Mesendoderm (in vitro differentiated cells): Measurements from ENCODE around the gene EXPH5.

Source experiments
- DNase-seq: peaks from one replicate; pipeline ENCODE4 v3.0.0; 2013
- H2AK5ac ChIP-seq: 2 replicates; pipeline ENCODE4 v1.6.1; 2013; ENCODE audit warnings: low read length, inconsistent platforms
- H2BK120ac ChIP-seq: 2 replicates; pipeline ENCODE4 v1.6.1; 2013; ENCODE audit warnings: low read depth, mild to moderate bottlenecking, low read length, moderate library complexity, mixed read lengths
- H2BK15ac ChIP-seq: replicated peaks from 2 replicates; pipeline ENCODE4 v1.6.1; 2013; ENCODE audit warnings: low read depth, mild to moderate bottlenecking, moderate library complexity
- H2BK5ac ChIP-seq: 2 replicates; pipeline ENCODE4 v1.6.1; 2013; ENCODE audit warnings: low read length, inconsistent platforms
- H3K18ac ChIP-seq: 2 replicates; pipeline ENCODE4 v1.6.1; 2013; ENCODE audit warnings: mild to moderate bottlenecking, low read length, mixed read lengths
- H3K23ac ChIP-seq: one replicate; pipeline ENCODE4 v1.6.1; 2013; ENCODE audit warnings: low read length
- H3K27ac ChIP-seq: 2 replicates; pipeline ENCODE4 v1.5.1; 2013; ENCODE audit warnings: low read depth, mild to moderate bottlenecking, inconsistent platforms, low read length, moderate library complexity
- H3K27me3 ChIP-seq: 2 replicates; pipeline ENCODE4 v1.6.1; 2013; ENCODE audit warnings: low read length, control low read depth, mild to moderate bottlenecking, inconsistent platforms; ENCODE audit not compliant: insufficient read depth, poor library complexity
- H3K36me3 ChIP-seq: 2 replicates; pipeline ENCODE4 v1.6.1; 2013; ENCODE audit warnings: low read length, inconsistent platforms; ENCODE audit not compliant: control insufficient read depth, insufficient read depth
- H3K4ac ChIP-seq: one replicate; pipeline ENCODE4 v1.6.1; 2013; ENCODE audit warnings: low read depth, mild to moderate bottlenecking, low read length, moderate library complexity
- H3K4me1 ChIP-seq: 2 replicates; pipeline ENCODE4 v1.6.1; 2013; ENCODE audit warnings: low read depth, low read length, inconsistent platforms; ENCODE audit not compliant: control insufficient read depth
- H3K4me2 ChIP-seq: 2 replicates; pipeline ENCODE4 v1.6.1; 2013; ENCODE audit warnings: low read length
- H3K4me3 ChIP-seq: 2 replicates; pipeline ENCODE4 v1.5.1; 2013; ENCODE audit warnings: mild to moderate bottlenecking, low read length
- H3K56ac ChIP-seq: one replicate; pipeline ENCODE4 v1.6.1; 2013; ENCODE audit warnings: low read length
- H3K79me1 ChIP-seq: 2 replicates; pipeline ENCODE4 v1.6.1; 2013; ENCODE audit warnings: low read length, inconsistent platforms
- H3K79me2 ChIP-seq: 2 replicates; pipeline ENCODE4 v1.6.1; 2013; ENCODE audit warnings: mild to moderate bottlenecking, low read length; ENCODE audit not compliant: control insufficient read depth, insufficient read depth
- H3K9ac ChIP-seq: 2 replicates; pipeline ENCODE4 v1.6.1; 2013; ENCODE audit warnings: low read length, inconsistent platforms
- H4K5ac ChIP-seq: one replicate; pipeline ENCODE4 v1.6.1; 2013; ENCODE audit warnings: low read length
- H4K8ac ChIP-seq: one replicate; pipeline ENCODE4 v1.6.1; 2013; ENCODE audit warnings: low read depth, mild to moderate bottlenecking, control low read depth, low read length, moderate library complexity
- whole genome bisulfite sequencing: extraction: QIAGEN DNeasy Blood & Tissue Kit; methylation state at CpG from one replicate; pipeline ENCODE4 v1.1.7; 2013; ENCODE audit warnings: low lambda C conversion rate, missing lambda C conversion rate; ENCODE audit not compliant: insufficient coverage; ENCODE audit errors: extremely low coverage; 5-methylcytosine and 5-hydroxymethylcytosine counted together

Gene EXPH5

DNA sequence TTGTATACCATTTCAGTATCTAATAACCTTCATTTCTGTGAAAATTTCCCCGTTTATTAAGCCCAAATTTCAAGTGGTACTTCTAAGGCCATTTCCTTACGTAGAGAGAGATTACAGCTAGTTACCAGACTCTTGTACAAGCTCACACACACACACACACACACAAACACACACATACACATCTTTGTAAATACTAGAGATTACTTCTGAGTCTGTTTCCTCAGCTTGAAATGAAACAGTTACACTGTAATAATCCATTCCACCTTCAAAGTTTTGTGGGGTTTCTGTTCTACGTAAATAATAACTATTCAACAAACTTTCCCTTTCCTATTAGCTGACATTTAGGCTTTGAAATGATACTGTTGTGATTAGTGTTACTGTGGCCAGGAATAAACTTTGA lies 101.6 kb downstream of the EXPH5 start:
- Histone ChIP-seq H3K56ac (no peak overlapping the region), H3K27ac (no peak overlapping the region), H2BK15ac (no peak overlapping the region), H3K27me3 (no peaks in the 10 kb centered on the region), H3K18ac (no peak overlapping the region), H2BK5ac (no peak overlapping the region), H3K4me3 (no peak overlapping the region), H3K23ac (no peak overlapping the region), H3K4me2 (no peak overlapping the region), H4K5ac (no peak overlapping the region), H3K9ac (no peak overlapping the region), H3K4ac (no peak overlapping the region), H4K8ac (no peak overlapping the region), H3K79me1 (no peaks in the 10 kb centered on the region), H3K36me3 (no peaks in the 10 kb centered on the region), H3K4me1 (peaks cover 3% of the 10 kb centered on the region), H2AK5ac (no peak overlapping the region), H3K79me2 (no peaks in the 10 kb centered on the region), H2BK120ac (no peak overlapping the region)
- no CpG with 5 or more reads among the region's 3 CpGs for WGBS
- no peak for DNase-seq

DNA sequence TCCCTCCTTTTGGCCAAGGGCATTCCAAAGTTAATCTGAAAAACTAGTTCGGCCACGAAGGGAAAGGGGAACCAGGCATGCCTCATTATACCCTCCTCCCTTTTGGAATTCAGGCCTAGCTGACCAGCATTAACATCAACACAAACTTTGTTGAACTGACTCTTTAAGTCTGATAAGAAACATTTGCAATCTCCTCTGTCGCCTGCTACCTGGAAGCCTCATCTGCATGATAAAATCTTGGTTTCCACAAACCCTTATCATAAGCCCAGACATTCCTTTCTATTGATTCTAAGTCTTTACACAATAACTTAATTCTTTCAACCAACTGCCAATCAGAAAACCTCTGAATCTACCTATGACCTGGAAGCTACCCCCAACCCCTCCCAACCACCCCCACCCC lies 106.7 kb downstream of the EXPH5 start:
- Histone ChIP-seq H3K79me1 (no peaks in the 10 kb centered on the region), H3K56ac (no peak overlapping the region), H3K4me3 (no peak overlapping the region), H3K4ac (no peak overlapping the region), H3K9ac (no peak overlapping the region), H2BK5ac (no peak overlapping the region), H2BK15ac (no peak overlapping the region), H2BK120ac (no peak overlapping the region), H3K4me2 (no peak overlapping the region), H3K27ac (no peak overlapping the region), H3K36me3 (no peaks in the 10 kb centered on the region), H4K5ac (no peak overlapping the region), H4K8ac (no peak overlapping the region), H3K23ac (no peak overlapping the region), H3K27me3 (no peaks in the 10 kb centered on the region), H3K4me1 (peaks cover 2% of the 10 kb centered on the region), H2AK5ac (no peak overlapping the region), H3K18ac (no peak overlapping the region), H3K79me2 (no peaks in the 10 kb centered on the region)
- DNase-seq, result peak; percentile 89
- no CpG with 5 or more reads among the region's 3 CpGs for WGBS

DNA sequence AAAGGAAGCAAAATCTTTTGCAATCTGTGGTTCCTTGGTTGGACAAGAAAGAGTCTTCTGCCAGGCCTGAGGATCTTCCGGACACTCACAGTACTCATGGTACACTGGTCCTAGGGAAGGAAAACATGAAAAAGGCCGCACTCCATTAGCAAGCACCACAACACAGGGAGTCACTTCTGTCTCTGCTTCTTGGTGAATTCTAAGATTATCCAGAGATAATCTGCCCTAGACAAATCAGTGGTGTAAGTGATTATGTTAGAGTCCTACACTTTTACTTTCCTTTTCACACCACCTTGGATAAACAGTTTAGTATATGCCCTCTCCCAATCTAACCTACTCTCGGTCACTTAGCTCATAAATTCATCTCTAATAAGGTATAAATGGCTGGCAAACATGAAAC lies 107.2 kb downstream of the EXPH5 start:
- Histone ChIP-seq H3K36me3 (no peaks in the 10 kb centered on the region), H4K5ac (no peak overlapping the region), H3K79me1 (no peaks in the 10 kb centered on the region), H2BK5ac (no peak overlapping the region), H3K27me3 (no peaks in the 10 kb centered on the region), H3K9ac (no peak overlapping the region), H3K18ac (peak overlapping the region; percentile 64), H2AK5ac (peak overlapping the region; percentile 38), H3K4me1 (peaks cover 2% of the 10 kb centered on the region), H2BK15ac (no peak overlapping the region), H3K56ac (no peak overlapping the region), H4K8ac (no peak overlapping the region), H3K27ac (peak overlapping the region; percentile 11), H3K4me3 (no peak overlapping the region), H3K4me2 (no peak overlapping the region), H3K23ac (no peak overlapping the region), H3K79me2 (no peaks in the 10 kb centered on the region), H3K4ac (no peak overlapping the region), H2BK120ac (no peak overlapping the region)
- WGBS, result no CpG with 5 or more reads among the region's 3 CpGs
- peak; percentile 53 for DNase-seq

DNA sequence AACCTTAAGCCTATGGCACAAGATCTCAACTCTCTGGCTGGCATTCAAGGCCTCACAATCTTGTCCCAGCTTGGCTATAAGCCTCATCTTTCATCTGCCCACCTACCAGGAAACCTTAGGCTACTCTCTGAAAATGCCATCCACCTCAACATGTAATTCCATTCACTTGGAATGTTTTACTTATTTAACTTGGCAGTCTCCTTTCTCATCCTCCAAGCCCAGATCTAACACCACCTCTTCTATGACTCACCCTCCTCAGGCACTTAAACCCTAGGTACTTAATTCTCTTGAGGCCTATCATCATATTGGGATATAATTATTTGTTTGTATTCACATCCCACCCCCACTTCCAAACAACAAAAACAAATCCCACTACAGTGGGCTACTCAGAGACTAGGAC lies 110.4 kb downstream of the EXPH5 start:
- Histone ChIP-seq H3K27me3 (no peaks in the 10 kb centered on the region), H3K79me1 (no peaks in the 10 kb centered on the region), H3K23ac (no peak overlapping the region), H3K4me1 (peaks cover 2% of the 10 kb centered on the region), H2AK5ac (no peak overlapping the region), H3K56ac (no peak overlapping the region), H3K27ac (no peak overlapping the region), H3K4me2 (no peak overlapping the region), H4K8ac (no peak overlapping the region), H2BK120ac (no peak overlapping the region), H3K79me2 (no peaks in the 10 kb centered on the region), H3K4ac (no peak overlapping the region), H4K5ac (no peak overlapping the region), H3K9ac (no peak overlapping the region), H3K4me3 (no peak overlapping the region), H2BK15ac (no peak overlapping the region), H3K36me3 (no peaks in the 10 kb centered on the region), H3K18ac (no peak overlapping the region), H2BK5ac (no peak overlapping the region)
- DNase-seq, result no peak

DNA sequence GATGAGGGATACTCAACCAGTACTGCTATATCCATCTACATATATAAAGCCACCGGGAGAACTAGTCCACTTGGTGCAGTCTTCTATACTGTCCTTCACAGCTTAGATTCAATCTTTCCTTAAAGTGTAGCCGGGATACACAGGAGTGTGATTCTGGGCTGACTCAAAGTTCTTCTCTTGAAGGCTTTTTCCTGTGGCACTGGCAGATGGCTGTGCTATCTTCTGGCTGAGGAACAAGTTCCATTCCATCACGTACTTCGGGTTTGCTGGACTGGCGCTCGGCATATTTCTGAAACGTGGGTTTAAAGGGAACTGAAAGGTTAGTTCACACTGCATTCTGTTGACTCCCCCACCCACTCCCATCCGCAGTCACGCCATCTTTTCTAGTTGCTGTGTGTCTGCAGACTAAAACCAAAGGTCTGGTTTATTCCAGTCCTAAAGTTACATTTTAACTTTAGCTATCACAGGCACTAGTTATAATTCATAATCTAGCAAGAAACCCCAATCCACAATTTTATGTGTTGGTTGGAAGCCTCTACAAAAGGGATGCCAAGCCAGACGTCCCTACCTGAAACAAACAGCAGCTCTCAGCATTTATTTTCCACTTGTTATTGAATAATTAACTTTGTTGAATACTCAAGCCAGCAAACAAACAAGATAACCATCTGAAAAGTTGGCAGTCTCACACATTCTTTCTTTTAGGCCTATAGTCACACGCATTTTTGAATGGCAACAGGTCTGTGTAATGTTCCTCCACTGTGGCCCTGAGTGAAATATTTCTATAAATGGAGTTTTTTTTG lies 118.7 kb downstream of the EXPH5 start:
- Histone ChIP-seq H2BK120ac (no peak overlapping the region), H3K36me3 (peaks cover 2% of the 10 kb centered on the region), H3K56ac (peak overlapping the region; percentile 10), H2BK5ac (peak overlapping the region; percentile 46), H3K23ac (peak overlapping the region; percentile 12), H2AK5ac (no peak overlapping the region), H3K27ac (no peak overlapping the region), H3K4me2 (no peak overlapping the region), H4K8ac (no peak overlapping the region), H4K5ac (no peak overlapping the region), H3K79me2 (no peaks in the 10 kb centered on the region), H3K9ac (no peak overlapping the region), H3K18ac (peak overlapping the region; percentile 51), H3K4me3 (no peak overlapping the region), H3K27me3 (no peaks in the 10 kb centered on the region), H3K4ac (no peak overlapping the region), H3K79me1 (no peaks in the 10 kb centered on the region), H3K4me1 (no peaks in the 10 kb centered on the region), H2BK15ac (no peak overlapping the region)
- WGBS, result no CpG with 5 or more reads among the region's 11 CpGs
- peak; percentile 29 for DNase-seq

DNA sequence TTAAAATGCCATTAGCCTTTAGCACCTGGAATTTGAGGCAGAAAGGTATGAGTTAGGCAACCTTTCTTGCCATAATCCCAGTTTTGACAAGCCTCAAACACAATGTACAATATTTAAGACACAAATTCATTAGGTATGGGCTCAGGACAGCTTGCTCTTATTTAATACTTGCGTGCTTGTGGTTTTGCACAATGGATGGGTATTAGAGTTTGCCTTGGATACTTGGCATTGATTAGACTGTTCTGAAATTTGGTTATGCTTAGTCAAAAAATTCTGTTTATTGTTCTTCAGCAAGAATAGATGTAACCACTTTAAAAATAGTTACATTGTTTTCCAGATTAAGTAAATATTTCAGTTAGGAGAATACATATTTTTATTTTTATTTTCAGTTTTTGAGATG lies 120.9 kb downstream of the EXPH5 start:
- H3K4ac ChIP-seq, result no peak overlapping the region
- H3K4me3 ChIP-seq, result no peak overlapping the region
- no peak overlapping the region for H3K18ac ChIP-seq
- WGBS, result no CpG with 5 or more reads among the region's 1 CpG
- no peak overlapping the region for H3K27ac ChIP-seq
- no peak overlapping the region for H2AK5ac ChIP-seq
- H3K79me2 ChIP-seq, result no peaks in the 10 kb centered on the region
- no peak overlapping the region for H3K56ac ChIP-seq
- no peak overlapping the region for H2BK5ac ChIP-seq
- no peak for DNase-seq
- peaks cover 2% of the 10 kb centered on the region for H3K36me3 ChIP-seq
- H4K8ac ChIP-seq, result no peak overlapping the region
- no peak overlapping the region for H3K4me2 ChIP-seq
- H2BK120ac ChIP-seq, result no peak overlapping the region
- no peak overlapping the region for H4K5ac ChIP-seq
- no peak overlapping the region for H2BK15ac ChIP-seq
- H3K27me3 ChIP-seq, result no peaks in the 10 kb centered on the region
- no peaks in the 10 kb centered on the region for H3K79me1 ChIP-seq
- H3K23ac ChIP-seq, result no peak overlapping the region
- H3K9ac ChIP-seq, result no peak overlapping the region
- H3K4me1 ChIP-seq, result no peaks in the 10 kb centered on the region
